Chondrocyte (in vitro differentiated cells): ENCODE data around the gene TMEM255B. TPM values are rescaled to one million over a fixed set of nuclear protein-coding genes. Genes with fewer than 3 reads are reported as not detected.

Experiments
- DNase-seq: peaks from one replicate; pipeline ENCODE4 v3.0.0; 2021; ENCODE audit warnings: mixed read lengths, low spot score
- H3K27ac Mint-ChIP-seq: one replicate; pipeline ENCODE4 v1.8.0; 2021; ENCODE audit warnings: mild to moderate bottlenecking, moderate library complexity, mixed read lengths; ENCODE audit not compliant: unreplicated experiment
- H3K27me3 Mint-ChIP-seq: 2 replicates; pipeline ENCODE4 v1.8.0; 2021; ENCODE audit warnings: low read depth, mixed read lengths
- H3K36me3 Mint-ChIP-seq: 2 replicates; pipeline ENCODE4 v1.8.0; 2021; ENCODE audit warnings: low read depth, mixed read lengths
- H3K4me1 Mint-ChIP-seq: 2 replicates; pipeline ENCODE4 v1.8.0; 2021; ENCODE audit warnings: low read depth, mild to moderate bottlenecking, mixed read lengths
- H3K4me3 Mint-ChIP-seq: one replicate; pipeline ENCODE4 v1.8.0; 2021; ENCODE audit warnings: mild to moderate bottlenecking, moderate library complexity, mixed read lengths; ENCODE audit not compliant: unreplicated experiment
- H3K9me3 Mint-ChIP-seq: 2 replicates; pipeline ENCODE4 v1.8.0; 2021; ENCODE audit warnings: low read depth, mixed read lengths
- total RNA-seq: library from RNA; stranded (reverse); gene quantifications from 3 replicates; pipeline ENCODE4 v1.2.1, GENCODE V29; 2021
- TF ChIP-seq, protein P1 (sequence below): fragments of 200-600 bp; sonication (generic); IDR thresholded peaks from 2 replicates; pipeline ENCODE4 v1.5.0; 2021; ENCODE audit warnings: antibody characterized with exemption, mild to moderate bottlenecking, moderate library complexity

The TMEM255B gene
- total RNA-seq, 1 donor from 2014 or later: 5.2 TPM

- no peaks in the 10 kb centered on the region for H3K27me3 Mint-ChIP-seq
- H3K27ac Mint-ChIP-seq: no peak overlapping the region
Observed at GRCh38 chr13:113808058-113808834, 49.2 kb downstream of the TMEM255B start.

GRCh38 chr13:113809934-113810333 is 50.9 kb downstream of the TMEM255B start:
- Mint-ChIP-seq H3K27me3 (no peaks in the 10 kb centered on the region), H3K4me1 (peaks cover 16% of the 10 kb centered on the region), H3K36me3 (peaks cover 1% of the 10 kb centered on the region), H3K27ac (no peak overlapping the region), H3K4me3 (no peak overlapping the region), H3K9me3 (peaks cover 5% of the 10 kb centered on the region)
- DNase-seq: no peak
- TF ChIP-seq, protein P1, sequence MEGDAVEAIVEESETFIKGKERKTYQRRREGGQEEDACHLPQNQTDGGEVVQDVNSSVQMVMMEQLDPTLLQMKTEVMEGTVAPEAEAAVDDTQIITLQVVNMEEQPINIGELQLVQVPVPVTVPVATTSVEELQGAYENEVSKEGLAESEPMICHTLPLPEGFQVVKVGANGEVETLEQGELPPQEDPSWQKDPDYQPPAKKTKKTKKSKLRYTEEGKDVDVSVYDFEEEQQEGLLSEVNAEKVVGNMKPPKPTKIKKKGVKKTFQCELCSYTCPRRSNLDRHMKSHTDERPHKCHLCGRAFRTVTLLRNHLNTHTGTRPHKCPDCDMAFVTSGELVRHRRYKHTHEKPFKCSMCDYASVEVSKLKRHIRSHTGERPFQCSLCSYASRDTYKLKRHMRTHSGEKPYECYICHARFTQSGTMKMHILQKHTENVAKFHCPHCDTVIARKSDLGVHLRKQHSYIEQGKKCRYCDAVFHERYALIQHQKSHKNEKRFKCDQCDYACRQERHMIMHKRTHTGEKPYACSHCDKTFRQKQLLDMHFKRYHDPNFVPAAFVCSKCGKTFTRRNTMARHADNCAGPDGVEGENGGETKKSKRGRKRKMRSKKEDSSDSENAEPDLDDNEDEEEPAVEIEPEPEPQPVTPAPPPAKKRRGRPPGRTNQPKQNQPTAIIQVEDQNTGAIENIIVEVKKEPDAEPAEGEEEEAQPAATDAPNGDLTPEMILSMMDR: no peak

More at GRCh38 chr13:113808058-113808834, 49.2 kb downstream of the TMEM255B start:
- peaks cover 1% of the 10 kb centered on the region for H3K4me1 Mint-ChIP-seq
- TF ChIP-seq, protein P1: no peak
- peaks cover 1% of the 10 kb centered on the region for H3K36me3 Mint-ChIP-seq
- no peak overlapping the region for H3K4me3 Mint-ChIP-seq
- DNase-seq: no peak
- H3K9me3 Mint-ChIP-seq: peaks cover 5% of the 10 kb centered on the region

DNA sequence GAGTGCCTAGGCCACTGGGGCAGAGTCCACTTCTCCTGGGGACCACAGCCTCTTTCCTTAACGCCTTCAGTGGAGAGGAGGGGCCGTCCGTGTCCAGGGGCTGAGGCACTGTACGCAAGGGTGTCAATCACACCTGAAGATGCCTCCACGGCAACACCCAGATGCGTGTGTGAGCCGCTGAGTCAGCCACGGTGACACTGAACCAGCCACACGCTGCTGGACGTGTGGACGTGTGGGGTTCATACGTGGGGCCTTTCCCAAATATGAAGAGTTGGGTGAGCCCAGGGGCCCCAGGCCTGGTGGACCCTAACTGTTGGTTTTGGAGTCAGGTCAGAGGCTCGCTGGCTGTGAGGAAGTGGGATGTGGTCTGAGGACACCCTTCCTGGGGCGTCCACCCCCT is 51.6 kb downstream of the TMEM255B start:
- Mint-ChIP-seq H3K4me1 (peaks cover 22% of the 10 kb centered on the region), H3K4me3 (no peak overlapping the region), H3K36me3 (peaks cover 1% of the 10 kb centered on the region), H3K9me3 (peaks cover 5% of the 10 kb centered on the region), H3K27ac (no peak overlapping the region), H3K27me3 (no peaks in the 10 kb centered on the region)
- DNase-seq: no peak
- TF ChIP-seq, protein P1: no peak

DNA sequence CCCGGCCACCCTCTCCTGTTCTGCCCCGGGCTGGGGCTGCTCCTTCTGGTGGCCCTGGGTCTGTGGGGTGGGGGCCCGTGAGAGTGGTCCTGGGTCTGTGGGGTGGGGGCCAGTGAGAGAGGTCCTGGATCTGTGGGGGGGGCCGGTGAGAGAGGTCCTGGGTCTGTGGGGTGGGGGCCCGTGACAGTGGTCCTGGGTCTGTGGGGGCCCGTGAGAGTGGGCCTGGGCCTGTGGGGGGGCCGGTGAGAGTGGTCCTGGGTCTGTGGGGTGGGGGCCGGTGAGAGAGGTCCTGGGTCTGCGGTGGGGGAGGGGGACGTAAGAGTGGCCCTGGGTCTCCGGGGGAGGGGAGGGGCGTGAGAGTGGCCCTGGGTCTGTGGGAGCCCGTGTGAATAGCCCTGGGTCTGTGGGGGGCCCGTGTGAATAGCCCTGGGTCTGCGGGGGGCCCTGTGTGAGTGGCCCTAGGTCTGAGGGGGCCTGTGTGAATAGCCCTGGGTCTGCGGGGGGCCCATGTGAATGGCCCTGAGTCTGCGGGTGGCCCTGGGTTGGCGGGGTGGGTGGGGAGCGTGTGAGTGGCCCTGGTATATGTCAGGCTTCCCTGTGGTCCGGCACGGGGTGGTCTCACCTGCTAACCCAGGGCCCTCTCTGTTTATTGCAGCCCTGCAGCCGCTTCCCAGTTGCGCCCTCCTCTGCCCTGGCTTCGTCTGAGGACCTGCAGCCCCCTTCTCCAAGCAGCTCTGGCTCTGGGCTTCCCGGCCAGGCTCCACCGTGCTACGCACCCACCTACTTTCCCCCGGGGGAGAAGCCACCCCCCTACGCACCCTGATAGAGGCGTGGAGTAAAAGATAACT is 52.3 kb downstream of the TMEM255B start:
- TF ChIP-seq, protein P1: no peak
- no peak for DNase-seq
- H3K9me3 Mint-ChIP-seq: peaks cover 5% of the 10 kb centered on the region
- peaks cover 29% of the 10 kb centered on the region for H3K4me1 Mint-ChIP-seq
- no peak overlapping the region for H3K4me3 Mint-ChIP-seq
- peaks cover 5% of the 10 kb centered on the region for H3K36me3 Mint-ChIP-seq
- H3K27ac Mint-ChIP-seq: no peak overlapping the region
- no peaks in the 10 kb centered on the region for H3K27me3 Mint-ChIP-seq
